Stimulated activated effector memory CD8-positive, alpha-beta T cell treated with anti-CD3 and anti-CD28 coated beads, Interleukin-12 subunit alpha, Interleukin-12 subunit beta, amount 100 ng/mL, for 72 hours (primary cell): ENCODE measurements around the gene IL17C.

ENCODE experiments used
- ATAC-seq: fragments of 150-1000 bp; cut with Tn5 transposase; 2 replicates; pipeline ENCODE4 v1.10.0; 2021
- DNase-seq, 2 donors: peaks; one replicate each; pipeline ENCODE4 v3.0.0; 2021 to 2022; ENCODE audit warnings: low spot score in 2 of 2
- H3K27ac Mint-ChIP-seq: one replicate; pipeline ENCODE4 v1.8.0; 2022; ENCODE audit warnings: mild to moderate bottlenecking, mixed read lengths
- H3K36me3 Mint-ChIP-seq: one replicate; pipeline ENCODE4 v1.8.0; 2022; ENCODE audit warnings: mild to moderate bottlenecking, mixed read lengths
- H3K4me1 Mint-ChIP-seq: one replicate; pipeline ENCODE4 v1.8.0; 2022; ENCODE audit warnings: mixed read lengths
- H3K4me3 Mint-ChIP-seq: one replicate; pipeline ENCODE4 v1.8.0; 2022; ENCODE audit warnings: mild to moderate bottlenecking, mixed read lengths
- H3K9me3 Mint-ChIP-seq: one replicate; pipeline ENCODE4 v1.8.0; 2022; ENCODE audit warnings: mixed read lengths

The IL17C gene

GRCh38 chr16:88686062-88686438 lies 47.7 kb downstream of the IL17C start:
- H3K36me3 Mint-ChIP-seq, result no peaks in the 10 kb centered on the region
- peaks cover 45% of the 10 kb centered on the region for H3K4me1 Mint-ChIP-seq
- DNase-seq (no peak), ATAC-seq (peak; percentile 49)
- H3K4me3 Mint-ChIP-seq, result peak overlapping the region; percentile 69
- no peaks in the 10 kb centered on the region for H3K9me3 Mint-ChIP-seq
- no peak overlapping the region for H3K27ac Mint-ChIP-seq

GRCh38 chr16:88686439-88687253 lies 48.3 kb downstream of the IL17C start, which contains the start of gene SNAI3:
TSS of gene SNAI3 (minus strand) at chr16:88686507. CDS start at chr16:88686406, 101 bp downstream.
- H3K4me3 Mint-ChIP-seq, result peak within 1 kb of the TSS; percentile 69
- DNase-seq (peak; percentile 85 to 91), ATAC-seq (peak; percentile 83)
- H3K27ac Mint-ChIP-seq, result no peak within 1 kb of the TSS
- H3K9me3 Mint-ChIP-seq, result no peaks in the 10 kb centered on the region
- H3K36me3 Mint-ChIP-seq, result no peaks in the 10 kb centered on the region
- H3K4me1 Mint-ChIP-seq, result peaks cover 42% of the 10 kb centered on the region

- H3K36me3 Mint-ChIP-seq, result no peaks in the 10 kb centered on the region
- H3K27ac Mint-ChIP-seq, result no peak overlapping the region
- peak overlapping the region; percentile 69 for H3K4me3 Mint-ChIP-seq
- DNase-seq (no peak), ATAC-seq (no peak)
- H3K9me3 Mint-ChIP-seq, result no peaks in the 10 kb centered on the region
- peaks cover 42% of the 10 kb centered on the region for H3K4me1 Mint-ChIP-seq
Measured at GRCh38 chr16:88687254-88687576, 48.8 kb downstream of the IL17C start.

- H3K27ac Mint-ChIP-seq, result no peak overlapping the region
- no peak for ATAC-seq
- H3K4me1 Mint-ChIP-seq, result peaks cover 42% of the 10 kb centered on the region
- no peaks in the 10 kb centered on the region for H3K36me3 Mint-ChIP-seq
- no peak overlapping the region for H3K4me3 Mint-ChIP-seq
- no peak for DNase-seq
- H3K9me3 Mint-ChIP-seq, result no peaks in the 10 kb centered on the region
Measured at GRCh38 chr16:88687676-88688012, 49.3 kb downstream of the IL17C start.

- Mint-ChIP-seq H3K9me3 (no peaks in the 10 kb centered on the region), H3K4me1 (peaks cover 45% of the 10 kb centered on the region), H3K27ac (peak overlapping the region; percentile 10), H3K36me3 (no peaks in the 10 kb centered on the region), H3K4me3 (no peak overlapping the region)
- ATAC-seq (no peak), DNase-seq (no peak)
Measured at GRCh38 chr16:88688013-88688778, 49.8 kb downstream of the IL17C start.
